ENCODE results near the gene ROCK1.

ROCK1 gene

DNA sequence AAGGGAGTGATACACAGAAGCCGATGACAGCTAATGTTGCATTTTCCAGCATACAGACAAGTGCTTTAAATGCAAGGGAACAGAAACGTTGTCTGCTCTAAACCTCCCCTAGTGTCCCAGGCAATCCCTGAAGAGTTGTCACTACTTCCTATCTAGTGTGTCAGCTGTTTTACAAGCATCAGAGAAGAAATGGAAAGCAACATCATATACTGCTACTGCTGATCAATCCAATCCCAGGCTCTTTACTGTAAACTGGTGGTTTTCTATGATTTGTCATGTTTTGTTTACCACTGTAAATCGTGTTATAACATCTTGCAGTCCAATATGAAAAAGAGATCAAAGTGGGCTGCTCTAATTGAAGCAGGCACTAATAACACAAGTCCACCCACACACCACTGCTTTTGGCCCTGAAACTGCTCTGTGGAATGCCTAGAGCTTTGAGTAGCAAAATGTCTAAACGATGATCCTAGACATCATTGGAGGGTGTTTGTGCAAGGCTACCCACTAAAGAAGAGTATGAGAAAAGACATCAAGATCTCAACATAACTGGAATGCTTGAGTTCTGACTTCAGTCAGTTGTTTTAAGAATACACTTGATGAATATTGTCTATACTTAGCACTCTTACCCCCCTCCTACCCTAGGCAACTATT, 18.1 kb upstream of the ROCK1 start:
- no peaks in the 10 kb centered on the region for H3K79me2 ChIP-seq (ENCODE audit: insufficient read depth, low read length)
- H2AFZ ChIP-seq (ENCODE audit: low read length): no peak overlapping the region
- no peak overlapping the region for H3K4me2 ChIP-seq (ENCODE audit: low read depth, low read length, poor library complexity, severe bottlenecking)
- no peaks in the 10 kb centered on the region for H3F3A ChIP-seq (ENCODE audit: low read depth)
- no peak overlapping the region for H3K4me3 ChIP-seq (ENCODE audit: low read length, poor library complexity, severe bottlenecking)
- H4K20me1 ChIP-seq (ENCODE audit: insufficient read depth, low read length, poor library complexity, severe bottlenecking): no peaks in the 10 kb centered on the region
- H3K36me3 ChIP-seq (ENCODE audit: insufficient read depth, low read length): no peaks in the 10 kb centered on the region
- TF ChIP-seq EZH2phosphoT487 (IDR thresholded peaks at IDR 0.05; ENCODE audit: borderline replicate concordance): no peak
- TF ChIP-seq, protein P1, sequence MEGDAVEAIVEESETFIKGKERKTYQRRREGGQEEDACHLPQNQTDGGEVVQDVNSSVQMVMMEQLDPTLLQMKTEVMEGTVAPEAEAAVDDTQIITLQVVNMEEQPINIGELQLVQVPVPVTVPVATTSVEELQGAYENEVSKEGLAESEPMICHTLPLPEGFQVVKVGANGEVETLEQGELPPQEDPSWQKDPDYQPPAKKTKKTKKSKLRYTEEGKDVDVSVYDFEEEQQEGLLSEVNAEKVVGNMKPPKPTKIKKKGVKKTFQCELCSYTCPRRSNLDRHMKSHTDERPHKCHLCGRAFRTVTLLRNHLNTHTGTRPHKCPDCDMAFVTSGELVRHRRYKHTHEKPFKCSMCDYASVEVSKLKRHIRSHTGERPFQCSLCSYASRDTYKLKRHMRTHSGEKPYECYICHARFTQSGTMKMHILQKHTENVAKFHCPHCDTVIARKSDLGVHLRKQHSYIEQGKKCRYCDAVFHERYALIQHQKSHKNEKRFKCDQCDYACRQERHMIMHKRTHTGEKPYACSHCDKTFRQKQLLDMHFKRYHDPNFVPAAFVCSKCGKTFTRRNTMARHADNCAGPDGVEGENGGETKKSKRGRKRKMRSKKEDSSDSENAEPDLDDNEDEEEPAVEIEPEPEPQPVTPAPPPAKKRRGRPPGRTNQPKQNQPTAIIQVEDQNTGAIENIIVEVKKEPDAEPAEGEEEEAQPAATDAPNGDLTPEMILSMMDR (conservative IDR thresholded peaks at IDR 0.05; ENCODE audit: low read length): no peak
- H3K9me2 ChIP-seq (replicated peaks; ENCODE audit: low read depth, low read length): no peaks in the 10 kb centered on the region
- no peak overlapping the region for H3K9ac ChIP-seq (ENCODE audit: low read depth, low read length, poor library complexity, severe bottlenecking)
- no peaks in the 10 kb centered on the region for H3K9me3 ChIP-seq (ENCODE audit: insufficient read depth, low read depth, low read length)
- no peaks in the 10 kb centered on the region for H3K27me3 ChIP-seq (ENCODE audit: insufficient read depth, low read length, poor library complexity, severe bottlenecking)
- no peaks in the 10 kb centered on the region for H3K4me1 ChIP-seq (ENCODE audit: insufficient read depth, low read length, poor library complexity, severe bottlenecking)

DNA sequence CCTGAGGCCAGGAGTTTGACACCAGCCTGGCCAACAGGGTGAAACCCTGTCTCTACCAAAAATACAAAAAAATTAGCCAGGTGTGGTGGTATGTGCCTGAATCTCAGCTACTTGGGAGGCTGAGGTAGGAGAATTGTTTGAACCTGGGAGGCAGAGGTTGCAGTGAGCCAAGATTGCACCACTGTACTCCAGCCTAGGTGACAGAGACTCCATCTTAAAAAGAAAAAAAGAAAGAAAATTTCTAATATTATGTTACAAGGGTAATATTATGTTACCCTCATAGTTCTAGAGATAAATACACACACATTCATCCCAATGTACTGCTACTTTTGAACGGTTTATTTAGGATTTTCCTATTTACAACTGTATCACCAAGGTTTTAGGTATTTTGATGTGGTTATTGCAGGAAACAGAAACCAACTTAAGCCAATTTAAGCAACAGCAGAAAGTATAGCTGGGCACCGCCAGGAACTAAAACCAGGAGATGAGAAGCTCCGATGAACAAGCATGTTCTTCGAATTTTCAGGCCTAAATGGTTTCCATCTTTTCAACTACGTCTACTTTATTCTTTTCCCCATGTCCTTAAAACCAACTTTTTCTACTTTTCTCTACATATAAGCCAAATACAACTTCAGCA, 11.8 kb upstream of the ROCK1 start:
- no peaks in the 10 kb centered on the region for H3F3A ChIP-seq (ENCODE audit: low read depth)
- H3K4me1 ChIP-seq (ENCODE audit: insufficient read depth, low read length, poor library complexity, severe bottlenecking): peaks cover 11% of the 10 kb centered on the region
- no peaks in the 10 kb centered on the region for H4K20me1 ChIP-seq (ENCODE audit: insufficient read depth, low read length, poor library complexity, severe bottlenecking)
- H2AFZ ChIP-seq (ENCODE audit: low read length): peak overlapping the region; percentile 92
- H3K9me3 ChIP-seq (ENCODE audit: insufficient read depth, low read depth, low read length): no peaks in the 10 kb centered on the region
- no peaks in the 10 kb centered on the region for H3K27me3 ChIP-seq (ENCODE audit: insufficient read depth, low read length, poor library complexity, severe bottlenecking)
- no peak for TF ChIP-seq EZH2phosphoT487 (IDR thresholded peaks at IDR 0.05; ENCODE audit: borderline replicate concordance)
- no peak overlapping the region for H3K9ac ChIP-seq (ENCODE audit: low read depth, low read length, poor library complexity, severe bottlenecking)
- H3K36me3 ChIP-seq (ENCODE audit: insufficient read depth, low read length): no peaks in the 10 kb centered on the region
- H3K4me2 ChIP-seq (ENCODE audit: low read depth, low read length, poor library complexity, severe bottlenecking): peak overlapping the region; percentile 51
- no peaks in the 10 kb centered on the region for H3K79me2 ChIP-seq (ENCODE audit: insufficient read depth, low read length)
- H3K4me3 ChIP-seq (ENCODE audit: low read length, poor library complexity, severe bottlenecking): peak overlapping the region; percentile 31
- no peaks in the 10 kb centered on the region for H3K9me2 ChIP-seq (replicated peaks; ENCODE audit: low read depth, low read length)

DNA sequence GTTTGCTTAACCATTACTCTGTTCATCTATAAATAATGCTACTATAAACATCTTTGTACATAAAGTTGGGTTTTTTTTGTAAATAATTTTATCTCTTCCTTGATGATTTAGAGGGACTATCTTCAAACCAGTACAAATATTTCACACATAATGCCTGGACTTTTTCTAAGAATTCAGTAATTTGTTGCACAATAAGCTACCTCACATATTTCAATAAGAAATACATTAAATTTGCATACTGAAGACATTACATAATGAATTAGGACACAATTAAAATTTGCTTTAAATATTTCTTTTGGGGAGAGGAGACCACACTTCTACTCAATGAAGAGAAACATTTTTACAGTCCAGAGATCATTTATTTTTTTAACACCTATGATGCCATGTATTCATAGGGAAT, 7.2 kb upstream of the ROCK1 start:
- no peaks in the 10 kb centered on the region for H3K9me2 ChIP-seq (replicated peaks; ENCODE audit: low read depth, low read length)
- no peak for TF ChIP-seq EZH2phosphoT487 (IDR thresholded peaks at IDR 0.05; ENCODE audit: borderline replicate concordance)
- TF ChIP-seq, protein P1 (conservative IDR thresholded peaks at IDR 0.05; ENCODE audit: low read length): no peak
- H3K4me1 ChIP-seq (ENCODE audit: insufficient read depth, low read length, poor library complexity, severe bottlenecking): peaks cover 8% of the 10 kb centered on the region
- H3K9ac ChIP-seq (ENCODE audit: low read depth, low read length, poor library complexity, severe bottlenecking): no peak overlapping the region
- H3K4me3 ChIP-seq (ENCODE audit: low read length, poor library complexity, severe bottlenecking): no peak overlapping the region
- H3K4me2 ChIP-seq (ENCODE audit: low read depth, low read length, poor library complexity, severe bottlenecking): no peak overlapping the region
- H3K36me3 ChIP-seq (ENCODE audit: insufficient read depth, low read length): no peaks in the 10 kb centered on the region
- no peaks in the 10 kb centered on the region for H3K79me2 ChIP-seq (ENCODE audit: insufficient read depth, low read length)
- no peaks in the 10 kb centered on the region for H3K9me3 ChIP-seq (ENCODE audit: insufficient read depth, low read depth, low read length)
- H3K27me3 ChIP-seq (ENCODE audit: insufficient read depth, low read length, poor library complexity, severe bottlenecking): no peaks in the 10 kb centered on the region
- H4K20me1 ChIP-seq (ENCODE audit: insufficient read depth, low read length, poor library complexity, severe bottlenecking): no peaks in the 10 kb centered on the region
- H2AFZ ChIP-seq (ENCODE audit: low read length): no peak overlapping the region
- no peaks in the 10 kb centered on the region for H3F3A ChIP-seq (ENCODE audit: low read depth)

Data from Loucy (cell line).